ENCODE measurements around the gene TTC29. TPM values are rescaled to one million over a fixed set of nuclear protein-coding genes. Genes with fewer than 3 reads are reported as not detected.
"Not testable (repeated sequence)": the region's sequence is repeated elsewhere in the genome, so short reads cannot be mapped to it uniquely, and the experiment has no call there.

TTC29 gene
- total RNA-seq, 1 experiment from 2014 or later = not detected

DNA sequence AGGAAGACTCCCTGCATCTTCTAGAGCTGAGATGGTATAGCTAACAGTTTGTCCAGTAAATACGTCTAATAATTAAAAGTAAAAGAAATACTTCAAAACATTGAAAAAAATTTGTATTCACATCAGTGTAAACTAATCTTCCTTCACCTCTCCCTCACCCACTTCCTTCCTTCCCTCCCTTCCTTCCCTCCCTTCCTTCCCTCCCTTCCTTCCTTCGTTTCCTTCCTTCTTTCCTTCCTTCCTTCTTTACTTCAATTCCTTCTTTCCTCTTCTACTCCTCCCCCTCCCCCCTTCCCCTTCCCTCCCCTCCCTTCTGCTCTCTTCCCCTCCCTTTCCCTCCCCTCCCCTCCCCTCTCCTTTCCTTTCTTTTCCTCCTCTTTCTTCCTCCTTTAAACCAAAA, 203.2 kb downstream of the TTC29 start:
- Histone ChIP-seq H3K27me3 (replicated peaks; ENCODE audit: control insufficient read depth, insufficient read depth, low read length) (no peaks in the 10 kb centered on the region), H3K36me3 (ENCODE audit: control insufficient read depth, insufficient read depth, low read length) (no peaks in the 10 kb centered on the region), H3K9me3 (no peaks in the 10 kb centered on the region), H3K4me3 (ENCODE audit: low read depth, low read length) (no peak overlapping the region), H3K4me1 (no peaks in the 10 kb centered on the region)
- Mint-ChIP-seq H3K27ac (ENCODE audit: unreplicated experiment) (no peak overlapping the region), H3K4me3 (ENCODE audit: unreplicated experiment) (no peak overlapping the region), H3K36me3 (ENCODE audit: insufficient read depth, unreplicated experiment) (no peaks in the 10 kb centered on the region), H3K9me3 (ENCODE audit: unreplicated experiment) (no peaks in the 10 kb centered on the region), H3K27me3 (ENCODE audit: insufficient read depth, unreplicated experiment) (peaks cover 11% of the 10 kb centered on the region), H3K4me1 (ENCODE audit: low read depth, unreplicated experiment) (no peaks in the 10 kb centered on the region)
- no TSS peak for BruUV-seq (replicated peaks)
- intact Hi-C loops (cut with micrococcal nuclease; ENCODE audit: unreplicated experiment) = no loop called here
- ChIA-PET CTCF (no interaction called here), POLR2A (no interaction called here)
- TF ChIP-seq, protein P1, sequence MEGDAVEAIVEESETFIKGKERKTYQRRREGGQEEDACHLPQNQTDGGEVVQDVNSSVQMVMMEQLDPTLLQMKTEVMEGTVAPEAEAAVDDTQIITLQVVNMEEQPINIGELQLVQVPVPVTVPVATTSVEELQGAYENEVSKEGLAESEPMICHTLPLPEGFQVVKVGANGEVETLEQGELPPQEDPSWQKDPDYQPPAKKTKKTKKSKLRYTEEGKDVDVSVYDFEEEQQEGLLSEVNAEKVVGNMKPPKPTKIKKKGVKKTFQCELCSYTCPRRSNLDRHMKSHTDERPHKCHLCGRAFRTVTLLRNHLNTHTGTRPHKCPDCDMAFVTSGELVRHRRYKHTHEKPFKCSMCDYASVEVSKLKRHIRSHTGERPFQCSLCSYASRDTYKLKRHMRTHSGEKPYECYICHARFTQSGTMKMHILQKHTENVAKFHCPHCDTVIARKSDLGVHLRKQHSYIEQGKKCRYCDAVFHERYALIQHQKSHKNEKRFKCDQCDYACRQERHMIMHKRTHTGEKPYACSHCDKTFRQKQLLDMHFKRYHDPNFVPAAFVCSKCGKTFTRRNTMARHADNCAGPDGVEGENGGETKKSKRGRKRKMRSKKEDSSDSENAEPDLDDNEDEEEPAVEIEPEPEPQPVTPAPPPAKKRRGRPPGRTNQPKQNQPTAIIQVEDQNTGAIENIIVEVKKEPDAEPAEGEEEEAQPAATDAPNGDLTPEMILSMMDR (IDR thresholded peaks at IDR 0.05; ENCODE audit: insufficient read depth in 1 of 2, low read depth in 1 of 2, low read length in 1 of 2, severe bottlenecking in 1 of 2, unreplicated experiment in 1 of 2) = no peak
- no peak for DNase-seq

DNA sequence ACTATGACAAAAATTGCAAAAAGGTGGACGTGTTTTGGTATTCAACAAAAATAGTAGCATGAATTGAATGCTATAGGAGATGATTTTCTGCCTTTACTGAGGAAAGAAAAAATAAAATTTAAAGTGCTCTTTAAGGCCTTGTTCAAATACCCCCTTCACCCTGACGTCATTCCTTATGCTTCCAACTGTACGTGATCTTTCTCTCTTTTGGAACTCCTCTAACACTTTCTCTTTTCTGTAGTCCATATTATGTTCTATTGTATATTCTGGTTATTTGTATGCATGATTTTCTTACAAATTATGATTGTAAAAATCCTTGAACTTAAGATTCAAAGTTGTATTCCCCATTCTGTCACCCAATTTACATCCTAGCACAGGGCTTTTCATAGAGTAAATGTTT, 206.5 kb downstream of the TTC29 start:
- POLR2A ChIA-PET = no interaction called here
- Histone ChIP-seq H3K9me3 (no peaks in the 10 kb centered on the region), H3K4me3 (ENCODE audit: low read depth, low read length) (no peak overlapping the region), H3K36me3 (ENCODE audit: control insufficient read depth, insufficient read depth, low read length) (no peaks in the 10 kb centered on the region), H3K27me3 (replicated peaks; ENCODE audit: control insufficient read depth, insufficient read depth, low read length) (no peaks in the 10 kb centered on the region), H3K4me1 (no peaks in the 10 kb centered on the region)
- Mint-ChIP-seq H3K36me3 (ENCODE audit: insufficient read depth, unreplicated experiment) (no peaks in the 10 kb centered on the region), H3K27ac (ENCODE audit: unreplicated experiment) (no peak overlapping the region), H3K27me3 (ENCODE audit: insufficient read depth, unreplicated experiment) (peaks cover 10% of the 10 kb centered on the region), H3K9me3 (ENCODE audit: unreplicated experiment) (no peaks in the 10 kb centered on the region), H3K4me1 (ENCODE audit: low read depth, unreplicated experiment) (no peaks in the 10 kb centered on the region), H3K4me3 (ENCODE audit: unreplicated experiment) (no peak overlapping the region)
- no peak for DNase-seq
- intact Hi-C loops (cut with micrococcal nuclease; ENCODE audit: unreplicated experiment) = no loop called here
- CTCF ChIA-PET = no interaction called here
- TF ChIP-seq, protein P1 (IDR thresholded peaks at IDR 0.05; ENCODE audit: insufficient read depth in 1 of 2, low read depth in 1 of 2, low read length in 1 of 2, severe bottlenecking in 1 of 2, unreplicated experiment in 1 of 2) = no peak
- no TSS peak for BruUV-seq (replicated peaks)

DNA sequence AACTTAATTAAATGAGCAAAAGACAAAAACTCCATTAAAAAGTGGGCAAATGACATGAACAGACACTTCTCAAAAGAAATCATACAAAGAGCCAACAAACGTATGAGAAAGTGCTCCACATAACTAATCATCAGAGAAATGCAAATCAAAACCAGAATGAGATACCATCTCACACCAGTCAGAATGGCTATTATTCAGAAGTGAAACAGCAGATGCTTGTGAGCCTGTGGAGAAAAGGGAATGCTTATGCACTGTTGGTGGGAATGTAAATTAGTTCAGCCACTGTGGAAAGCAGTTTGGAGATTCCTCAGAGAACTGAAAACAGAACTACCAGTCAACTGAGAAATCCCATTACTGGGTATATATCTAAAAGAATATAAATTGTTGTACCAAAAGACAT, 222.1 kb downstream of the TTC29 start:
- CTCF ChIA-PET; H3K4me3 Mint-ChIP-seq (ENCODE audit: unreplicated experiment); H3K27ac Mint-ChIP-seq (ENCODE audit: unreplicated experiment); H3K4me3 ChIP-seq (ENCODE audit: low read depth, low read length); H3K4me1 Mint-ChIP-seq (ENCODE audit: low read depth, unreplicated experiment); H3K27me3 Mint-ChIP-seq (ENCODE audit: insufficient read depth, unreplicated experiment); H3K36me3 Mint-ChIP-seq (ENCODE audit: insufficient read depth, unreplicated experiment); intact Hi-C loops (cut with micrococcal nuclease; ENCODE audit: unreplicated experiment); H3K9me3 ChIP-seq; DNase-seq; BruUV-seq (replicated peaks); H3K27me3 ChIP-seq (replicated peaks; ENCODE audit: control insufficient read depth, insufficient read depth, low read length); H3K4me1 ChIP-seq; H3K36me3 ChIP-seq (ENCODE audit: control insufficient read depth, insufficient read depth, low read length); H3K9me3 Mint-ChIP-seq (ENCODE audit: unreplicated experiment); POLR2A ChIA-PET: not testable (repeated sequence)

DNA sequence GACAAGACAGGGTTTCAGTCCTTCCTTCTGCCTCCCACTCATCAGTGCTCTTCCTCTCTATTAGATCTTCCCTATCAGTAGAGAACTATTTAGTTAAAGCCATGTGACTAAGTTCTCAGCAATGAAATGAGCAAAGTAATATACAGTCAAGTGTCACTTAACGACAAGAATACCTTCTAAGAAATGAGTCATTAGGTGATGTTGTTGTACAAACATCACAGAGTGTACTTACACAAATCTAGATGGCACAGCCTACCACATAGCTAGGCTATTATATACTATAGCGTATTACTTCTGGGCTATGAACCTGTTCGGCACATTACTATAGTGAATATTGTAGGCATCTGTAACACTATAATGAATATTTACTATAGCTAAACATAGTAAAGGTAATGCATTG, 235.7 kb downstream of the TTC29 start:
- Mint-ChIP-seq H3K4me3 (ENCODE audit: unreplicated experiment) (no peak overlapping the region), H3K27me3 (ENCODE audit: insufficient read depth, unreplicated experiment) (no peaks in the 10 kb centered on the region), H3K9me3 (ENCODE audit: unreplicated experiment) (no peaks in the 10 kb centered on the region), H3K4me1 (ENCODE audit: low read depth, unreplicated experiment) (no peaks in the 10 kb centered on the region), H3K27ac (ENCODE audit: unreplicated experiment) (no peak overlapping the region), H3K36me3 (ENCODE audit: insufficient read depth, unreplicated experiment) (no peaks in the 10 kb centered on the region)
- Histone ChIP-seq H3K9me3 (no peaks in the 10 kb centered on the region), H3K27me3 (replicated peaks; ENCODE audit: control insufficient read depth, insufficient read depth, low read length) (no peaks in the 10 kb centered on the region), H3K4me1 (no peaks in the 10 kb centered on the region), H3K4me3 (ENCODE audit: low read depth, low read length) (no peak overlapping the region), H3K36me3 (ENCODE audit: control insufficient read depth, insufficient read depth, low read length) (no peaks in the 10 kb centered on the region)
- intact Hi-C loops (cut with micrococcal nuclease; ENCODE audit: unreplicated experiment) = no loop called here
- no peak for DNase-seq
- TF ChIP-seq, protein P1 (IDR thresholded peaks at IDR 0.05; ENCODE audit: insufficient read depth in 1 of 2, low read depth in 1 of 2, low read length in 1 of 2, severe bottlenecking in 1 of 2, unreplicated experiment in 1 of 2) = no peak
- ChIA-PET POLR2A (no interaction called here), CTCF (no interaction called here)
- BruUV-seq (replicated peaks) = no TSS peak
